Ovary (tissue), 3 donors: ENCODE data around the gene CRHR2.

Source experiments
- CTCF ChIP-seq, 3 donors: fragments of 450-650 bp in 2 of 3; fragments of 200-600 bp in 1 of 3; IDR thresholded peaks; one replicate each; pipeline versions ENCODE4 v1.5.1 to v1.8.0; 2016 to 2022; ENCODE audit warnings: antibody characterized with exemption in 3 of 3, mild to moderate bottlenecking in 1 of 3
- POLR2A ChIP-seq: fragments of 450-650 bp; IDR thresholded peaks from one replicate; pipeline ENCODE4 v1.6.1; 2017; ENCODE audit warnings: antibody characterized with exemption, mild to moderate bottlenecking, moderate library complexity
- donor health status: DM: no; HTN: no; CAD: no.

- TF ChIP-seq CTCF (IDR thresholded peaks at IDR 0.05) = no peak
- no peak for TF ChIP-seq POLR2A
Observed at GRCh38 chr7:30699706-30700495, 17.6 kb upstream of the CRHR2 start.
